Liver (tissue), 9 donors: ENCODE results near the gene DLL1. TPM values are rescaled to one million over a fixed set of nuclear protein-coding genes. Genes with fewer than 3 reads are reported as not detected.

Experiments
- DNase-seq: peaks from one replicate; pipeline ENCODE4 v3.0.0-alpha.2; 2017; ENCODE audit warnings: low spot score
- H3K27ac ChIP-seq, 2 donors: one replicate each; pipeline ENCODE4 v1.7.0; 2013; ENCODE audit warnings: inconsistent platforms in 2 of 2, low read length in 2 of 2, control low read depth in 1 of 2, low read depth in 1 of 2, mild to moderate bottlenecking in 1 of 2
- H3K27me3 ChIP-seq, 4 donors: one replicate each; pipeline versions ENCODE4 v1.6.1 to v1.7.0; 2013; ENCODE audit warnings: low read length in 3 of 4, inconsistent platforms in 1 of 4, mild to moderate bottlenecking in 1 of 4, moderate library complexity in 1 of 4; ENCODE audit not compliant: control insufficient read depth in 4 of 4, insufficient read depth in 4 of 4
- H3K36me3 ChIP-seq, 4 donors: one replicate each; pipeline versions ENCODE4 v1.6.1 to v1.7.0; 2013; ENCODE audit warnings: low read length in 3 of 4, mild to moderate bottlenecking in 3 of 4, low read depth in 1 of 4, moderate library complexity in 1 of 4; ENCODE audit not compliant: control insufficient read depth in 4 of 4, insufficient read depth in 3 of 4
- H3K4me1 ChIP-seq, 4 donors: one replicate each; pipeline versions ENCODE4 v1.6.1 to v1.7.0; 2013; ENCODE audit warnings: low read length in 3 of 4, mild to moderate bottlenecking in 3 of 4, moderate library complexity in 1 of 4; ENCODE audit not compliant: control insufficient read depth in 4 of 4, insufficient read depth in 4 of 4
- H3K4me3 ChIP-seq, 3 donors: one replicate each; pipeline versions ENCODE4 v1.6.1 to v1.7.0; 2013; ENCODE audit warnings: low read length in 3 of 3, control low read depth in 1 of 3, low read depth in 1 of 3, mild to moderate bottlenecking in 1 of 3
- H3K9ac ChIP-seq, 2 donors: one replicate each; pipeline ENCODE4 v1.7.0; 2013; ENCODE audit warnings: low read length in 2 of 2, mild to moderate bottlenecking in 2 of 2, moderate library complexity in 2 of 2, control low read depth in 1 of 2, low read depth in 1 of 2
- H3K9me3 ChIP-seq, 4 donors: one replicate each; pipeline versions ENCODE4 v1.6.1 to v1.7.0; 2013; ENCODE audit warnings: low read length in 3 of 4; ENCODE audit not compliant: control insufficient read depth in 4 of 4
- EGR1 ChIP-seq, 2 donors: IDR thresholded peaks; 2 replicates each; pipeline ENCODE4 v1.6.1; 2016 to 2018; ENCODE audit warnings: antibody characterized with exemption in 2 of 2, low read depth in 2 of 2
- FOXA1 ChIP-seq: IDR thresholded peaks from 2 replicates; pipeline ENCODE4 v1.6.1; 2016; ENCODE audit warnings: antibody characterized with exemption
- FOXA2 ChIP-seq: IDR thresholded peaks from 2 replicates; pipeline ENCODE4 v1.6.1; 2016; ENCODE audit warnings: antibody characterized with exemption
- GABPA ChIP-seq, 2 donors: IDR thresholded peaks in 1 of 2; conservative IDR thresholded peaks in 1 of 2; 2 replicates each; pipeline ENCODE4 v1.6.1; 2016; ENCODE audit warnings: antibody characterized with exemption in 2 of 2, mild to moderate bottlenecking in 1 of 2, moderate library complexity in 1 of 2
- HNF4A ChIP-seq, 2 donors: conservative IDR thresholded peaks; 2 replicates each; pipeline ENCODE4 v1.6.1; 2016; ENCODE audit warnings: antibody characterized with exemption in 2 of 2, mild to moderate bottlenecking in 2 of 2
- HNF4G ChIP-seq: IDR thresholded peaks from 2 replicates; pipeline ENCODE4 v1.6.1; 2016; ENCODE audit warnings: antibody characterized with exemption
- JUND ChIP-seq, 2 donors: IDR thresholded peaks; 2 replicates each; pipeline ENCODE4 v1.6.1; 2016; ENCODE audit warnings: antibody characterized with exemption in 2 of 2
- NR2F2 ChIP-seq: IDR thresholded peaks from 2 replicates; pipeline ENCODE4 v1.6.1; 2016; ENCODE audit warnings: antibody characterized with exemption
- RAD21 ChIP-seq, 2 donors: IDR thresholded peaks; 2 replicates each; pipeline ENCODE4 v1.6.1; 2016; ENCODE audit warnings: antibody characterized with exemption in 2 of 2, mild to moderate bottlenecking in 2 of 2
- RXRA ChIP-seq, 2 donors: IDR thresholded peaks; 2 replicates each; pipeline ENCODE4 v1.6.1; 2017 to 2018; ENCODE audit warnings: antibody characterized with exemption in 2 of 2, mild to moderate bottlenecking in 1 of 2
- SP1 ChIP-seq: IDR thresholded peaks from 2 replicates; pipeline ENCODE4 v1.6.1; 2018; ENCODE audit warnings: antibody characterized with exemption, mild to moderate bottlenecking
- TAF1 ChIP-seq: conservative IDR thresholded peaks from 2 replicates; pipeline ENCODE4 v1.6.1; 2016; ENCODE audit warnings: antibody characterized with exemption, mild to moderate bottlenecking
- YY1 ChIP-seq: IDR thresholded peaks from 2 replicates; pipeline ENCODE4 v1.6.1; 2016; ENCODE audit warnings: antibody characterized with exemption, mild to moderate bottlenecking
- ZBTB33 ChIP-seq: IDR thresholded peaks from 2 replicates; pipeline ENCODE4 v1.6.1; 2016; ENCODE audit warnings: antibody characterized with exemption
- WGBS: extraction: QIAGEN DNeasy Blood & Tissue Kit; methylation state at CpG from one replicate; pipeline ENCODE4 v1.1.7; 2013; 5-methylcytosine and 5-hydroxymethylcytosine counted together
- polyA plus RNA-seq, 2 donors: library from polyadenylated mRNA; stranded (reverse) in 1 of 2; unstranded in 1 of 2; fragments of 200-250 nt in 1 of 2; fragments of >200 nt in 1 of 2; fragmentation: Nextera tagmentation in 1 of 2; extraction: Ambion mirVana in 1 of 2; gene quantifications; one replicate each; pipeline versions ENCODE4 v1.2.1 to v1.2.3, GENCODE V29; 2013 to 2015
- total RNA-seq, 2 donors: library from RNA; depleted of rRNA; stranded (reverse); fragments of >200 nt; gene quantifications; one replicate each; pipeline ENCODE4 v1.2.3, GENCODE V29; 2014
- TF ChIP-seq, protein P1 (sequence below): IDR thresholded peaks from 2 replicates; pipeline ENCODE4 v1.6.1; 2016; ENCODE audit warnings: antibody characterized with exemption
- TF ChIP-seq, protein P2 (sequence below): IDR thresholded peaks from 2 replicates; pipeline ENCODE4 v1.6.1; 2016; ENCODE audit warnings: antibody characterized with exemption, mild to moderate bottlenecking
- TF ChIP-seq, protein P3 (sequence below): fragments of 150-350 bp; IDR thresholded peaks from 2 replicates; pipeline ENCODE4 v1.5.1; 2017; ENCODE audit warnings: improper control_type of control experiment, low read depth, low read length; ENCODE audit not compliant: missing input control
- donor health status: healthy.
- donor health status: healthy.
- donor health status: healthy.
- donor health status: healthy.
- donor health status: healthy.

DLL1 gene
- total and polyA plus RNA-seq, 4 donors = 1.0 to 2.3 (median 1.7) TPM

- no peaks in the 10 kb centered on the region for H3K9me3 ChIP-seq
- no peaks in the 10 kb centered on the region for H3K27me3 ChIP-seq
- no peak overlapping the region for H3K27ac ChIP-seq
- H3K4me1 ChIP-seq = peaks cover 0 to 10% (median 6%) of the 10 kb centered on the region in 4 donors
- no peaks in the 10 kb centered on the region for H3K36me3 ChIP-seq
- no peak for DNase-seq
- whole genome bisulfite sequencing = 92% methylated on average over 32 of the region's 32 CpGs
- H3K4me3 ChIP-seq = no peak overlapping the region
- no peak overlapping the region for H3K9ac ChIP-seq
- TF ChIP-seq JUND (IDR thresholded peaks at IDR 0.05) = no peak
- TF ChIP-seq TAF1 = no peak
- TF ChIP-seq ZBTB33 = no peak
- TF ChIP-seq, protein P1, sequence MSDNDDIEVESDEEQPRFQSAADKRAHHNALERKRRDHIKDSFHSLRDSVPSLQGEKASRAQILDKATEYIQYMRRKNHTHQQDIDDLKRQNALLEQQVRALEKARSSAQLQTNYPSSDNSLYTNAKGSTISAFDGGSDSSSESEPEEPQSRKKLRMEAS = no peak
- TF ChIP-seq SP1 = no peak
- TF ChIP-seq EGR1 (IDR thresholded peaks at IDR 0.05; ENCODE audit: low read depth in 2 of 2) = no peak
- no peak for TF ChIP-seq RAD21 (IDR thresholded peaks at IDR 0.05)
- TF ChIP-seq, protein P2, sequence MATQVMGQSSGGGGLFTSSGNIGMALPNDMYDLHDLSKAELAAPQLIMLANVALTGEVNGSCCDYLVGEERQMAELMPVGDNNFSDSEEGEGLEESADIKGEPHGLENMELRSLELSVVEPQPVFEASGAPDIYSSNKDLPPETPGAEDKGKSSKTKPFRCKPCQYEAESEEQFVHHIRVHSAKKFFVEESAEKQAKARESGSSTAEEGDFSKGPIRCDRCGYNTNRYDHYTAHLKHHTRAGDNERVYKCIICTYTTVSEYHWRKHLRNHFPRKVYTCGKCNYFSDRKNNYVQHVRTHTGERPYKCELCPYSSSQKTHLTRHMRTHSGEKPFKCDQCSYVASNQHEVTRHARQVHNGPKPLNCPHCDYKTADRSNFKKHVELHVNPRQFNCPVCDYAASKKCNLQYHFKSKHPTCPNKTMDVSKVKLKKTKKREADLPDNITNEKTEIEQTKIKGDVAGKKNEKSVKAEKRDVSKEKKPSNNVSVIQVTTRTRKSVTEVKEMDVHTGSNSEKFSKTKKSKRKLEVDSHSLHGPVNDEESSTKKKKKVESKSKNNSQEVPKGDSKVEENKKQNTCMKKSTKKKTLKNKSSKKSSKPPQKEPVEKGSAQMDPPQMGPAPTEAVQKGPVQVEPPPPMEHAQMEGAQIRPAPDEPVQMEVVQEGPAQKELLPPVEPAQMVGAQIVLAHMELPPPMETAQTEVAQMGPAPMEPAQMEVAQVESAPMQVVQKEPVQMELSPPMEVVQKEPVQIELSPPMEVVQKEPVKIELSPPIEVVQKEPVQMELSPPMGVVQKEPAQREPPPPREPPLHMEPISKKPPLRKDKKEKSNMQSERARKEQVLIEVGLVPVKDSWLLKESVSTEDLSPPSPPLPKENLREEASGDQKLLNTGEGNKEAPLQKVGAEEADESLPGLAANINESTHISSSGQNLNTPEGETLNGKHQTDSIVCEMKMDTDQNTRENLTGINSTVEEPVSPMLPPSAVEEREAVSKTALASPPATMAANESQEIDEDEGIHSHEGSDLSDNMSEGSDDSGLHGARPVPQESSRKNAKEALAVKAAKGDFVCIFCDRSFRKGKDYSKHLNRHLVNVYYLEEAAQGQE = no peak
Observed at GRCh38 chr6:170261643-170262488, 29.0 kb downstream of the DLL1 start.

- no peak for TF ChIP-seq RAD21 (IDR thresholded peaks at IDR 0.05)
Observed at GRCh38 chr6:170260686-170261085, 30.2 kb downstream of the DLL1 start.

GRCh38 chr6:170259278-170259677 is 31.6 kb downstream of the DLL1 start:
- Histone ChIP-seq H3K4me3 (no peak overlapping the region), H3K4me1 (no peaks in the 10 kb centered on the region), H3K9me3 (no peaks in the 10 kb centered on the region), H3K27ac (no peak overlapping the region), H3K27me3 (no peaks in the 10 kb centered on the region), H3K36me3 (no peaks in the 10 kb centered on the region), H3K9ac (no peak overlapping the region)
- DNase-seq = no peak
- WGBS = 67% methylated on average over 5 of the region's 5 CpGs
- TF ChIP-seq FOXA1 = no peak
- TF ChIP-seq HNF4A (conservative IDR thresholded peaks at IDR 0.05) = no peak
- TF ChIP-seq GABPA (IDR thresholded peaks at IDR 0.05 in 1 of 2, conservative IDR thresholded peaks at IDR 0.05 in 1 of 2) = no peak
- TF ChIP-seq NR2F2 = no peak
- TF ChIP-seq FOXA2 = no peak
- no peak for TF ChIP-seq ZBTB33
- TF ChIP-seq SP1 = no peak
- TF ChIP-seq JUND (IDR thresholded peaks at IDR 0.05) = no peak
- TF ChIP-seq, protein P1 = no peak
- no peak for TF ChIP-seq YY1
- TF ChIP-seq RAD21 (IDR thresholded peaks at IDR 0.05) = no peak
- no peak for TF ChIP-seq HNF4G
- TF ChIP-seq, protein P3, sequence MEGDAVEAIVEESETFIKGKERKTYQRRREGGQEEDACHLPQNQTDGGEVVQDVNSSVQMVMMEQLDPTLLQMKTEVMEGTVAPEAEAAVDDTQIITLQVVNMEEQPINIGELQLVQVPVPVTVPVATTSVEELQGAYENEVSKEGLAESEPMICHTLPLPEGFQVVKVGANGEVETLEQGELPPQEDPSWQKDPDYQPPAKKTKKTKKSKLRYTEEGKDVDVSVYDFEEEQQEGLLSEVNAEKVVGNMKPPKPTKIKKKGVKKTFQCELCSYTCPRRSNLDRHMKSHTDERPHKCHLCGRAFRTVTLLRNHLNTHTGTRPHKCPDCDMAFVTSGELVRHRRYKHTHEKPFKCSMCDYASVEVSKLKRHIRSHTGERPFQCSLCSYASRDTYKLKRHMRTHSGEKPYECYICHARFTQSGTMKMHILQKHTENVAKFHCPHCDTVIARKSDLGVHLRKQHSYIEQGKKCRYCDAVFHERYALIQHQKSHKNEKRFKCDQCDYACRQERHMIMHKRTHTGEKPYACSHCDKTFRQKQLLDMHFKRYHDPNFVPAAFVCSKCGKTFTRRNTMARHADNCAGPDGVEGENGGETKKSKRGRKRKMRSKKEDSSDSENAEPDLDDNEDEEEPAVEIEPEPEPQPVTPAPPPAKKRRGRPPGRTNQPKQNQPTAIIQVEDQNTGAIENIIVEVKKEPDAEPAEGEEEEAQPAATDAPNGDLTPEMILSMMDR = no peak
- no peak for TF ChIP-seq RXRA (IDR thresholded peaks at IDR 0.05)
- no peak for TF ChIP-seq TAF1

More at GRCh38 chr6:170260686-170261085, 30.2 kb downstream of the DLL1 start:
- Histone ChIP-seq H3K4me3 (no peak overlapping the region), H3K36me3 (no peaks in the 10 kb centered on the region), H3K9me3 (no peaks in the 10 kb centered on the region), H3K9ac (no peak overlapping the region), H3K4me1 (peaks cover 0 to 5% (median 4%) of the 10 kb centered on the region in 4 donors), H3K27ac (no peak overlapping the region), H3K27me3 (no peaks in the 10 kb centered on the region)
- DNase-seq = no peak
- 75% methylated on average over 7 of the region's 7 CpGs for WGBS
